Skin of body (tissue), 2 donors: ENCODE measurements around the gene GPR135. TPM values are rescaled to one million over a fixed set of nuclear protein-coding genes. Genes with fewer than 3 reads are reported as not detected.

Source experiments
- DNase-seq: peaks from one replicate; lab custom pipeline; 2025; lab: John Stamatoyannopoulos, UW
- total RNA-seq: library from RNA; depleted of rRNA; stranded (reverse); fragments of >200 nt; gene quantifications from one replicate; pipeline ENCODE4 v1.2.3, GENCODE V29; 2014

The GPR135 gene
- total RNA-seq, 1 donor from 2014 or later = 3.2 TPM

DNA sequence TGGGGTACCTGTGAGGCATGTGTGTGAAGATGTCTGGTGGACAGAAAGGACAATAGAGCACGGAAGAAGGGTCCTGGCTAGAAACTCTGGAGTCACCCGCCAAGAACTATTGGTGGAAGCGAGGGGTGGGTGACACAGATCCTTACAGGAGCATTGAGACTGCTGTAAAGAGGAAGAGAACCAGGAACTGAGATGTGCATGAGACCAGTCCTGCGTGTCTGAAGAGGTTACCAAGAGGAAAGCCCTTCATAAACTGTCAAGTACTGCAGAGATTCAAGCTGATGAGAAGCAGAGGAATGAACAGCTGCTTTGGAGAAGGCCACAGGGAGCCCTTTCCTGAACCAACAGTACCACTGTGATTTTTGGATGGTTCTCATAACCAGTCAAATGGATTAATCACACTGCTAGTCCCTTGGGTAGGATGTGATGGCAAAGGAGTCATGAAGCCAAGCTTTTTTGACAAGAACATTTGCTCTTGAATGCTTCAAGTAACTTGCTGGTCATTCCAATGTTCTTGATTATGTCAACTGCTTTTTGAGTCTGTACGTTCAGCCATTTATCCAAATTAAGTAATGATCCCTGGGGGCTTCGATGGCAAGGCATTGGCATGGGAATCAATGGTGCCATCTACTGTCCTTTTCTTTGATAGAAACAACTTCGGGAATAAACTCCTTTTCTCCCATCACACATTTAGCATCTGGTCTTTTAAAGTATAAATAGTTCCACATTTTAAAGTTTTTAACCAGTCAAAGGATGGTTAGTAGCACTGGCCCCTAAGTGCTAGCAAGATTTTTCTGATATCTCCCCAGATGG is 42.9 kb downstream of the GPR135 start:
- peak; percentile 19 for DNase-seq

DNA sequence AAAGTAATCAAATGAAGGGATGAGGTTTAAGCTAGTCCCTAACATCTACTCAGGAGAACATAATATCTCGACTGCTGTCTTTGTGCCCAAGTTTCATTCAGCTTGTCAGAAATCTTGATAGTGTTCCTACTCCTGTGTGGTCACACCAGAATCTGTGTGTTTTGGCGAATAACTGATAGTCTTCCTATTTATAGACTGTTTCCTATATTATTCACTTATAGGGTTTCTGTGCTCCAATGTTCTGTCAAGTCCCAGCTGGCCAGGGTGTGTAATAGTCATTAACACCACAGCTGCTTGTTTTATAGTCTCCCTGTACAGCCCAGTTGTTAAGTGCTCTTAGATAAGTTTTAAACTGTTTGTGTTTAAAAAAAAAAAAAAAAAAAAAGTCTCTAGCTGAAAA is 45.9 kb downstream of the GPR135 start:
- peak; percentile 19 for DNase-seq

DNA sequence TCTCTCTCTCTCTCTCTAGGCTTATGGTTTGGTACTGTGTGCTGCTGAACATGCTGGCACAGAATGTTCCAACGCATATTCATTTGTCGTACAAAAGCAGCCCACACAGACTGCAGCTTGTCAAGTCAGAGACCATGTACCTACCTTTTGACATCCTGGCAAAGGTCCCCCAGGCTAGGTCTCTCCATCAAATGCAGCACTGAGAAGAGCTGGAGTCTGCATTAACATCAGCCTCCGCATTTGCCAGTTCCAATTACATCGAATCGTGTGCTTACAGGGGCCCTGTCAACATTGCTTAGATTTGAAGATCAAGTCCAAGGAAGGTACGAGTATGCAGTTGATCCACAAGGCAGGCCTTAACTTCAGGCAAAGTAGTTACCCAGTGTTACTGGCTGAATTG is 47.9 kb downstream of the GPR135 start:
- no peak for DNase-seq

DNA sequence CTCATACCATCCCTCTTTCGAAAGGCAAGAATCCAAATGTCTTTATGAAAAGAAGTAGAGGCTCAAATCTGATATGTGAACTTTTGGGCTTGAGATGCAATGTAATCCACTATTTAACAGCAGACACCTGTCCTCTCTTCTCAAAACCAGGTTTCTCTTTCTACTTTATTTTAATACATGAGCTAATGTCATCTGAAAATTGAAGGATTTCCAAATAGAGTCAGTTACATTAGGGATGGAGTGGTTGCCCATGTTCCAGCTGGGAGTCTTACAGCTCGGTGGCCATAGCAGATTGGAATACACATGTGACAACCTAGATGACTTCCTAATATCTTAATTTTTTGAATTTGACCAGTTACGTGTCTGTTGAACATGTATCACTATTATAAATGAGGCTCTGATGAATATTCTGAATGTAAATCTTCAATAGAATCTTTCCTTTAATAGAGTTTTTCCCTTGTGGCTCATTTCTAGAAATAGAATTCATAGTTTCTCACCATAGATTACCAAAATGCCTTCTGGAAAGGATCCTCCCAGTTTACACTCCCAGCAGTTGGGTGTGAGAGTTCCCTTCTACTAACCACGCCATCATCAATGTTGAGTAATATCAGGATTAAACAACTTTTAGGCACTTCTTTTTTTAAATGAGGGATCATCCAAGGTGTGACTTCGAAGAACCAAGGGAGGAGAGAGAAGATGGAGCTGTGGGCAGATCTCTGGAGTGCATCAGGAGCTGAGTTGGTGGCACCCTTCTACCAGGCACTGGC is 49.2 kb downstream of the GPR135 start:
- no peak for DNase-seq

Other genes with a start within 250 kb of the GPR135 start
- 35.1 TPM for gene L3HYPDH, start 19.0 kb upstream of the GPR135 start, total RNA-seq
- gene JKAMP, start 19.1 kb upstream of the GPR135 start, total RNA-seq = 57.7 TPM
- not detected for gene CCDC175, start 111.4 kb upstream of the GPR135 start, total RNA-seq